ENCODE measurements around the gene GPC3.

GRCh38 chrX:133796282-133796681, 189.1 kb downstream of the GPC3 start:
- no peak for TF ChIP-seq SUZ12 (IDR thresholded peaks at IDR 0.05)
- no peak for TF ChIP-seq ELF4 (IDR thresholded peaks at IDR 0.05)
- no peak for TF ChIP-seq BHLHE40 (IDR thresholded peaks at IDR 0.05; ENCODE audit: borderline replicate concordance)
- TF ChIP-seq ZNF384 (IDR thresholded peaks at IDR 0.05), result no peak
- TF ChIP-seq TARDBP (IDR thresholded peaks at IDR 0.05), result no peak
- no peak for TF ChIP-seq FOXA1 (IDR thresholded peaks at IDR 0.05)

Data from HEK293T (cell line).